NCI-H2081 (cell line): Measurements from ENCODE around the gene PPM1D.
A peak's percentile ranks its signal among the peaks of the same experiment; 100 is the strongest.
"Not testable (repeated sequence)": the region's sequence is repeated elsewhere in the genome, so short reads cannot be mapped to it uniquely, and the experiment has no call there.

Experiments used
- DNase-seq, 2 experiments: peaks; one replicate each; lab custom pipeline; 2025; lab: John Stamatoyannopoulos, UW

The PPM1D gene

GRCh38 chr17:60599620-60600489 lies at the start of gene PPM1D:
PPM1D (plus strand) TSS chr17:60600193; CDS start chr17:60600415, 222 bp downstream.
- peak; percentile 100 for DNase-seq

GRCh38 chr17:60552255-60552654 lies 47.7 kb upstream of the PPM1D start:
- not testable (repeated sequence) for DNase-seq

- no peak for DNase-seq
These were observed 45.6 kb upstream of the PPM1D start for GRCh38 chr17:60554377-60554788.

- no peak for DNase-seq
These were observed 44.2 kb upstream of the PPM1D start for GRCh38 chr17:60555786-60556185.

GRCh38 chr17:60557805-60558204 lies 42.2 kb upstream of the PPM1D start:
- peak in 1 of 2 experiments; percentile 40 for DNase-seq

- DNase-seq = no peak
These were observed 40.4 kb upstream of the PPM1D start for GRCh38 chr17:60559659-60559994.

- DNase-seq = no peak
These were observed 39.8 kb upstream of the PPM1D start for GRCh38 chr17:60559995-60560859.

GRCh38 chr17:60560860-60561257 lies 39.1 kb upstream of the PPM1D start:
- no peak for DNase-seq

- DNase-seq = no peak
These were observed 37.6 kb upstream of the PPM1D start for GRCh38 chr17:60562421-60562820.

- no peak for DNase-seq
These were observed 36.2 kb upstream of the PPM1D start for GRCh38 chr17:60563743-60564142.

- no peak for DNase-seq
These were observed 34.8 kb upstream of the PPM1D start for GRCh38 chr17:60565233-60565632.

GRCh38 chr17:60573236-60574051 lies 26.5 kb upstream of the PPM1D start:
- DNase-seq = no peak

GRCh38 chr17:60577147-60577915 lies 22.7 kb upstream of the PPM1D start:
- DNase-seq = no peak

GRCh38 chr17:60579090-60579489 lies 20.9 kb upstream of the PPM1D start:
- no peak for DNase-seq

GRCh38 chr17:60579551-60579950 lies 20.4 kb upstream of the PPM1D start:
- DNase-seq = no peak

- DNase-seq = no peak
These were observed 17.0 kb upstream of the PPM1D start for GRCh38 chr17:60583008-60583407.

GRCh38 chr17:60585887-60586286 lies 14.1 kb upstream of the PPM1D start:
- DNase-seq = no peak

GRCh38 chr17:60586288-60586974 lies 13.6 kb upstream of the PPM1D start:
- DNase-seq = no peak

GRCh38 chr17:60590070-60590469 lies 9.9 kb upstream of the PPM1D start:
- no peak for DNase-seq

- DNase-seq = no peak
These were observed 7.2 kb upstream of the PPM1D start for GRCh38 chr17:60592750-60593149.
